Mesenteric fat pad (tissue), 1 donor: ENCODE data around the gene RAP1B. TPM values are rescaled to one million over a fixed set of nuclear protein-coding genes. Genes with fewer than 3 reads are reported as not detected.
A peak's percentile ranks its signal among the peaks of the same experiment; 100 is the strongest.
"Not testable (repeated sequence)": the region's sequence is repeated elsewhere in the genome, so short reads cannot be mapped to it uniquely, and the experiment has no call there.

ENCODE experiments used
- DNase-seq: peaks from one replicate; pipeline ENCODE4 v3.0.0-alpha.2; 2020; ENCODE audit warnings: low spot score
- total RNA-seq: library from RNA; stranded (reverse); fragmentation: NEBNext Ultra II Directional; extraction: Animal tissue kit (Norgen Biotek cat#: 25700); gene quantifications from one replicate; pipeline ENCODE4 v1.2.1, GENCODE V29; 2021
- donor health status: DM: yes; HTN: yes; CAD: no.

The RAP1B gene
- total RNA-seq, 1 donor from 2014 or later, result 323 TPM

GRCh38 chr12:68633614-68634558 lies 23.2 kb downstream of the RAP1B start:
- DNase-seq, result no peak

GRCh38 chr12:68636268-68636667 lies 25.6 kb downstream of the RAP1B start:
- DNase-seq, result no peak

GRCh38 chr12:68637439-68637838 lies 26.7 kb downstream of the RAP1B start:
- not testable (repeated sequence) for DNase-seq

- DNase-seq, result no peak
Measured at GRCh38 chr12:68638171-68638570, 27.5 kb downstream of the RAP1B start.

GRCh38 chr12:68638721-68639395 lies 28.2 kb downstream of the RAP1B start:
- DNase-seq, result no peak

GRCh38 chr12:68639396-68639767 lies 28.7 kb downstream of the RAP1B start:
- DNase-seq, result no peak

- no peak for DNase-seq
Measured at GRCh38 chr12:68641138-68641537, 30.4 kb downstream of the RAP1B start.

- DNase-seq, result no peak
Measured at GRCh38 chr12:68646484-68646883, 35.8 kb downstream of the RAP1B start.

- DNase-seq, result no peak
Measured at GRCh38 chr12:68647507-68647906, 36.8 kb downstream of the RAP1B start.

GRCh38 chr12:68648179-68648578 lies 37.5 kb downstream of the RAP1B start:
- DNase-seq, result no peak

- no peak for DNase-seq
Measured at GRCh38 chr12:68665016-68665569, 54.4 kb downstream of the RAP1B start.

GRCh38 chr12:68667291-68667690 lies 56.6 kb downstream of the RAP1B start:
- no peak for DNase-seq

- DNase-seq, result no peak
Measured at GRCh38 chr12:68667896-68668295, 57.2 kb downstream of the RAP1B start.

- DNase-seq, result no peak
Measured at GRCh38 chr12:68671179-68671578, 60.5 kb downstream of the RAP1B start.

GRCh38 chr12:68673788-68674187 lies 63.1 kb downstream of the RAP1B start:
- no peak for DNase-seq

GRCh38 chr12:68674376-68674775 lies 63.7 kb downstream of the RAP1B start:
- DNase-seq, result no peak

GRCh38 chr12:68675101-68675842 lies 64.6 kb downstream of the RAP1B start:
- DNase-seq, result no peak

- not testable (repeated sequence) for DNase-seq
Measured at GRCh38 chr12:68676854-68677253, 66.2 kb downstream of the RAP1B start.

GRCh38 chr12:68686262-68686594 lies 75.5 kb downstream of the RAP1B start:
- DNase-seq, result no peak

GRCh38 chr12:68686595-68687521 lies 76.2 kb downstream of the RAP1B start, which contains the start of gene NUP107:
NUP107 (plus strand) TSS chr12:68686978; CDS start chr12:68687066, 88 bp downstream.
- DNase-seq, result peak; percentile 99
